Left cardiac atrium (tissue), 4 donors: Measurements from ENCODE around the gene NME4. TPM values are rescaled to one million over a fixed set of nuclear protein-coding genes. Genes with fewer than 3 reads are reported as not detected.
A peak's percentile ranks its signal among the peaks of the same experiment; 100 is the strongest.
"Not testable (repeated sequence)": the region's sequence is repeated elsewhere in the genome, so short reads cannot be mapped to it uniquely, and the experiment has no call there.

ENCODE experiments used
- ATAC-seq, 2 donors: fragments of 200-7000 bp; cut with Tn5 transposase; one replicate each; pipeline ENCODE4 v1.9.1; 2020; ENCODE audit warnings: mild to moderate bottlenecking in 2 of 2, moderate library complexity in 2 of 2
- DNase-seq: peaks from one replicate; pipeline ENCODE4 v3.0.0-alpha.2; 2020
- intact Hi-C, 2 donors: fragments of 100-400 bp; cut with DNase I; formaldehyde crosslinking; loops; one replicate each; pipeline versions ENCODE4 v1.14.1 to v1.15.1; 2022 to 2023
- total RNA-seq, 2 donors: library from RNA; stranded (reverse); fragmentation: NEBNext Ultra II Directional; extraction: Animal tissue kit (Norgen Biotek cat#: 25700); gene quantifications; one replicate each; pipeline ENCODE4 v1.2.1, GENCODE V29; 2021
- donor health status: DM: no; HTN: yes; CAD: no.
- donor health status: DM: no; HTN: yes; CAD: no; lungs with severe emphysema.
- donor health status: DM: yes; HTN: yes; CAD: no.
- donor health status: Dilated cardiomyopathy.

The NME4 gene
- total RNA-seq, 2 donors from 2014 or later = 45.3 to 71.1 TPM

GRCh38 chr16:387761-388666 is 9.0 kb upstream of the NME4 start:
- DNase-seq, intact Hi-C loops: not testable (repeated sequence)
- peak; percentile 15 to 55 for ATAC-seq

- intact Hi-C loops = no loop called here
- ATAC-seq = no peak
- DNase-seq = no peak
Measured at GRCh38 chr16:389352-389751, 7.6 kb upstream of the NME4 start.

GRCh38 chr16:391885-392335 is 5.1 kb upstream of the NME4 start:
- intact Hi-C loops = no loop called here
- DNase-seq (peak; percentile 56), ATAC-seq (peak; percentile 46 to 56)

- no peak for DNase-seq
- intact Hi-C loops = no loop called here
Measured at GRCh38 chr16:392450-393030, 4.5 kb upstream of the NME4 start.

GRCh38 chr16:396199-396598 is 800 bp upstream of the NME4 start:
- intact Hi-C loops = no loop called here
- ATAC-seq (no peak), DNase-seq (no peak)

More at GRCh38 chr16:392450-393030, 4.5 kb upstream of the NME4 start:
- no peak for ATAC-seq

GRCh38 chr16:396605-397004 is 394 bp upstream of the NME4 start:
- ATAC-seq = peak; percentile 25 to 27
- intact Hi-C loops = no loop called here

GRCh38 chr16:397736-398332 is 835 bp downstream of the NME4 start:
- intact Hi-C loops = no loop called here
- DNase-seq (peak; percentile 77), ATAC-seq (peak in 1 of 2 donors; percentile 42)

More at GRCh38 chr16:396605-397004, 394 bp upstream of the NME4 start:
- DNase-seq = peak; percentile 65

- DNase-seq (no peak), ATAC-seq (no peak)
- intact Hi-C loops = no loop called here
Measured at GRCh38 chr16:398561-399339, 1.8 kb downstream of the NME4 start.

GRCh38 chr16:399340-400019 is 2.5 kb downstream of the NME4 start:
- intact Hi-C loops = no loop called here
- ATAC-seq = no peak

GRCh38 chr16:400061-400591 is 3.1 kb downstream of the NME4 start:
- ATAC-seq (no peak), DNase-seq (no peak)
- intact Hi-C loops = no loop called here

More at GRCh38 chr16:399340-400019, 2.5 kb downstream of the NME4 start:
- no peak for DNase-seq

GRCh38 chr16:401468-402348 is 4.7 kb downstream of the NME4 start, which contains the start of gene DECR2:
DECR2 (plus strand) TSS chr16:401885; CDS start chr16:401964, 79 bp downstream.
- peak; percentile 97 for DNase-seq
- intact Hi-C loops = no loop called here
- peak; percentile 92 to 93 for ATAC-seq

GRCh38 chr16:404971-405486 is 8.0 kb downstream of the NME4 start:
- intact Hi-C loops = no loop called here
- DNase-seq (no peak), ATAC-seq (no peak)

- intact Hi-C loops = no loop called here
- ATAC-seq (no peak), DNase-seq (no peak)
Measured at GRCh38 chr16:405548-406506, 8.8 kb downstream of the NME4 start.

GRCh38 chr16:407253-407652 is 10.3 kb downstream of the NME4 start:
- intact Hi-C loops = no loop called here
- DNase-seq = no peak

GRCh38 chr16:410516-411178 is 13.6 kb downstream of the NME4 start:
- intact Hi-C loops = no loop called here
- DNase-seq = no peak
- no peak for ATAC-seq

More at GRCh38 chr16:407253-407652, 10.3 kb downstream of the NME4 start:
- no peak for ATAC-seq
